GM23338 (cell line): ENCODE measurements around the gene HNRNPA2B1. TPM values are rescaled to one million over a fixed set of nuclear protein-coding genes. Genes with fewer than 3 reads are reported as not detected.

Experiments used
- ATAC-seq: fragments of 200-7000 bp; cut with Tn5 transposase; 3 replicates; pipeline ENCODE4 v1.9.1; 2020
- DNase-seq: peaks from one replicate; pipeline ENCODE4 v3.0.0-alpha.2; 2015; ENCODE audit warnings: low spot score
- H2AFZ ChIP-seq: fragments of 200-600 bp; sonication (generic); 2 replicates; pipeline ENCODE4 v1.8.0; 2016; ENCODE audit warnings: antibody characterized with exemption, mild to moderate bottlenecking, moderate library complexity
- H3F3A ChIP-seq: fragments of 200-600 bp; sonication (generic); replicated peaks from 2 replicates; pipeline ENCODE4 v1.8.0; 2017; ENCODE audit warnings: antibody characterized with exemption, mixed run types, low read depth
- H3K27ac ChIP-seq: fragments of 200-600 bp; sonication (generic); 2 replicates; pipeline ENCODE4 v1.6.1; 2016; ENCODE audit warnings: low read depth
- H3K27me3 ChIP-seq: fragments of 200-600 bp; sonication (generic); 2 replicates; pipeline ENCODE4 v1.8.0; 2016; ENCODE audit warnings: mild to moderate bottlenecking, mixed run types, moderate library complexity; ENCODE audit not compliant: insufficient read depth
- H3K36me3 ChIP-seq: fragments of 200-600 bp; sonication (generic); 2 replicates; pipeline ENCODE4 v1.8.0; 2016; ENCODE audit warnings: mild to moderate bottlenecking; ENCODE audit not compliant: insufficient read depth
- H3K4me1 ChIP-seq: fragments of 200-600 bp; sonication (generic); 2 replicates; pipeline ENCODE4 v1.8.0; 2016; ENCODE audit warnings: mild to moderate bottlenecking, moderate library complexity; ENCODE audit not compliant: insufficient read depth
- H3K4me2 ChIP-seq: fragments of 200-600 bp; sonication (generic); 2 replicates; pipeline ENCODE4 v1.7.1; 2017; ENCODE audit warnings: mixed run types
- H3K4me3 ChIP-seq: fragments of 200-600 bp; sonication (generic); 2 replicates; pipeline ENCODE4 v1.6.1; 2016; ENCODE audit warnings: mixed run types
- H3K79me2 ChIP-seq: fragments of 200-600 bp; sonication (generic); replicated peaks from 2 replicates; pipeline ENCODE4 v1.8.0; 2017; ENCODE audit warnings: mild to moderate bottlenecking; ENCODE audit not compliant: insufficient read depth
- H3K9me2 ChIP-seq: fragments of 200-600 bp; sonication (generic); 2 replicates; pipeline ENCODE4 v1.8.0; 2017; ENCODE audit not compliant: insufficient read depth
- H4K20me1 ChIP-seq: fragments of 200-600 bp; sonication (generic); replicated peaks from 2 replicates; pipeline ENCODE4 v1.8.0; 2017; ENCODE audit warnings: mild to moderate bottlenecking; ENCODE audit not compliant: insufficient read depth
- H3K27ac Mint-ChIP-seq: 2 replicates; pipeline ENCODE4 v1.8.0; 2020; ENCODE audit warnings: inconsistent platforms, mild to moderate bottlenecking, moderate library complexity, mixed read lengths
- H3K27me3 Mint-ChIP-seq: 3 replicates; pipeline ENCODE4 v1.8.0; 2022; ENCODE audit warnings: low read depth, mild to moderate bottlenecking, moderate library complexity, mixed read lengths, inconsistent platforms; ENCODE audit not compliant: insufficient read depth, poor library complexity
- H3K36me3 Mint-ChIP-seq: 3 replicates; pipeline ENCODE4 v1.8.0; 2021; ENCODE audit warnings: low read depth, mild to moderate bottlenecking, inconsistent platforms, moderate library complexity, mixed read lengths
- H3K4me1 Mint-ChIP-seq: 3 replicates; pipeline ENCODE4 v1.8.0; 2020; ENCODE audit warnings: mild to moderate bottlenecking, inconsistent platforms, mixed read lengths
- H3K4me3 Mint-ChIP-seq: 3 replicates; pipeline ENCODE4 v1.8.0; 2021; ENCODE audit warnings: moderate library complexity, mild to moderate bottlenecking, inconsistent platforms, mixed read lengths
- H3K9me3 Mint-ChIP-seq: 3 replicates; pipeline ENCODE4 v1.8.0; 2020; ENCODE audit warnings: moderate library complexity, mild to moderate bottlenecking, inconsistent platforms, mixed read lengths
- CTCF ChIP-seq, 2 experiments: fragments of 200-600 bp in 1 of 2; sonication (generic) in 1 of 2; conservative IDR thresholded peaks; 2 replicates each; pipeline versions ENCODE4 v1.5.1 to v1.6.1; 2016 to 2017; ENCODE audit warnings: antibody characterized with exemption in 2 of 2, low read depth in 2 of 2, mild to moderate bottlenecking in 2 of 2, moderate library complexity in 1 of 2
- ETS1 ChIP-seq: IDR thresholded peaks from 2 replicates; pipeline ENCODE4 v1.6.1; 2016; ENCODE audit warnings: antibody characterized with exemption
- EZH2 ChIP-seq: fragments of 200-600 bp; sonication (generic); IDR thresholded peaks from one replicate; pipeline ENCODE4 v1.8.0; 2017; ENCODE audit warnings: antibody characterized with exemption, mild to moderate bottlenecking, low read depth; ENCODE audit not compliant: unreplicated experiment
- EZH2phosphoT487 ChIP-seq: fragments of 200-600 bp; sonication (generic); IDR thresholded peaks from one replicate; pipeline ENCODE4 v1.8.1; 2018; ENCODE audit warnings: antibody characterized with exemption; ENCODE audit not compliant: unreplicated experiment
- NANOG ChIP-seq: IDR thresholded peaks from 2 replicates; pipeline ENCODE4 v1.6.1; 2016; ENCODE audit warnings: antibody characterized with exemption, borderline replicate concordance
- POLR2AphosphoS5 ChIP-seq: IDR thresholded peaks from 2 replicates; pipeline ENCODE4 v1.6.1; 2016; ENCODE audit warnings: antibody characterized with exemption, low read depth
- STAT1 ChIP-seq: IDR thresholded peaks from one replicate; pipeline ENCODE4 v1.6.1; 2016; ENCODE audit warnings: antibody characterized with exemption; ENCODE audit not compliant: unreplicated experiment
- polyA plus RNA-seq: library from polyadenylated mRNA; unstranded; fragments of >200 nt; fragmentation: Nextera tagmentation; extraction: Ambion mirVana; gene quantifications from 2 replicates; pipeline ENCODE4 v1.2.1, GENCODE V29; 2016
- total RNA-seq: library from RNA; depleted of rRNA; stranded (reverse); fragments of >200 nt; shearing (Covaris generic); gene quantifications from 2 replicates; pipeline ENCODE4 v1.2.3, GENCODE V29; 2014
- TF ChIP-seq, protein P1 (sequence below): IDR thresholded peaks from one replicate; pipeline ENCODE4 v1.6.1; 2018; ENCODE audit warnings: antibody characterized with exemption; ENCODE audit not compliant: unreplicated experiment
- TF ChIP-seq, protein P2 (sequence below): fragments of 250-450 bp; sonication (Bioruptor Pico); IDR thresholded peaks from 2 replicates; pipeline ENCODE4 v1.5.0; 2020; ENCODE audit warnings: mild to moderate bottlenecking, moderate library complexity

The HNRNPA2B1 gene
- total and polyA plus RNA-seq, 2 experiments from 2014 or later = 602 to 1,577 TPM

GRCh38 chr7:26153823-26154783, 46.4 kb downstream of the HNRNPA2B1 start (continued):
- TF ChIP-seq, protein P1, sequence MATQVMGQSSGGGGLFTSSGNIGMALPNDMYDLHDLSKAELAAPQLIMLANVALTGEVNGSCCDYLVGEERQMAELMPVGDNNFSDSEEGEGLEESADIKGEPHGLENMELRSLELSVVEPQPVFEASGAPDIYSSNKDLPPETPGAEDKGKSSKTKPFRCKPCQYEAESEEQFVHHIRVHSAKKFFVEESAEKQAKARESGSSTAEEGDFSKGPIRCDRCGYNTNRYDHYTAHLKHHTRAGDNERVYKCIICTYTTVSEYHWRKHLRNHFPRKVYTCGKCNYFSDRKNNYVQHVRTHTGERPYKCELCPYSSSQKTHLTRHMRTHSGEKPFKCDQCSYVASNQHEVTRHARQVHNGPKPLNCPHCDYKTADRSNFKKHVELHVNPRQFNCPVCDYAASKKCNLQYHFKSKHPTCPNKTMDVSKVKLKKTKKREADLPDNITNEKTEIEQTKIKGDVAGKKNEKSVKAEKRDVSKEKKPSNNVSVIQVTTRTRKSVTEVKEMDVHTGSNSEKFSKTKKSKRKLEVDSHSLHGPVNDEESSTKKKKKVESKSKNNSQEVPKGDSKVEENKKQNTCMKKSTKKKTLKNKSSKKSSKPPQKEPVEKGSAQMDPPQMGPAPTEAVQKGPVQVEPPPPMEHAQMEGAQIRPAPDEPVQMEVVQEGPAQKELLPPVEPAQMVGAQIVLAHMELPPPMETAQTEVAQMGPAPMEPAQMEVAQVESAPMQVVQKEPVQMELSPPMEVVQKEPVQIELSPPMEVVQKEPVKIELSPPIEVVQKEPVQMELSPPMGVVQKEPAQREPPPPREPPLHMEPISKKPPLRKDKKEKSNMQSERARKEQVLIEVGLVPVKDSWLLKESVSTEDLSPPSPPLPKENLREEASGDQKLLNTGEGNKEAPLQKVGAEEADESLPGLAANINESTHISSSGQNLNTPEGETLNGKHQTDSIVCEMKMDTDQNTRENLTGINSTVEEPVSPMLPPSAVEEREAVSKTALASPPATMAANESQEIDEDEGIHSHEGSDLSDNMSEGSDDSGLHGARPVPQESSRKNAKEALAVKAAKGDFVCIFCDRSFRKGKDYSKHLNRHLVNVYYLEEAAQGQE = no peak
- TF ChIP-seq EZH2 (no peak), CTCF (conservative IDR thresholded peaks at IDR 0.05; ENCODE audit: low read depth in 2 of 2) (no peak), ETS1 (peak; percentile 73; the same call in 1 of the 2 replicates), EZH2phosphoT487 (no peak), STAT1 (no peak), POLR2AphosphoS5 (peak; percentile 44; the same call in 1 of the 2 replicates), NANOG (peak; percentile 90)

DNA sequence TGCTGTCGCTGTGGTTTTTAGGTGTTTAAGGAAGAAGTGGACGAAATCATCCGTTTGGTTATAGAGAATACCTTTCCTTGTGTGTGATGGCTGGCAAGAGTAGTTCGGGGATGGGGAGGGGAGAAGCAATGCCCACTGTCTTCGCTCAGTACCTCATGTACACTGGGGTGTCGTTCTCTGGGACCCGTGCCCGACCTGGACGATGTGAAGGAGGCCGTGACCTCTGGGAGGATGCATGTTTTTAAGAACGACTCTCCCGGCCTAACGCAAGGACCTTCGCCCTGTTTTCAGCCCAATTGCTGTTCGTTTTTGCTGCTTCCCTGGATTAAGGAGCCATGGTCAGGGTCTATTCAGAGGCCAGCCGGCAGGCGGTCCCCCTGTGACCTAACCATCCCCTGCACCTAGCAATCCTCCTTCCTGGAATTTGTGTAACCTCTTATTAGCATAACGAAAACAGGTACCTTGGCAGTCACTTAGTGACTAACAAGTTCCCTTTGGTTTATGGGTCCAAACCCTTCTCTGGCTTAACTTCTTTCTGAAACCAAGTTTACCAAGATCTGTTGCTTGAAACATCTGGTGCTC, 47.2 kb downstream of the HNRNPA2B1 start:
- Mint-ChIP-seq H3K4me3 (peak overlapping the region; percentile 99), H3K4me1 (peaks cover 57% of the 10 kb centered on the region), H3K27me3 (peaks cover 17% of the 10 kb centered on the region), H3K36me3 (peaks cover 37% of the 10 kb centered on the region), H3K27ac (peak overlapping the region; percentile 96), H3K9me3 (peaks cover 3% of the 10 kb centered on the region; the same call in 2 of the 3 replicates)
- Histone ChIP-seq H3F3A (peaks cover 15% of the 10 kb centered on the region; the same call in 1 of the 2 replicates), H2AFZ (no peak overlapping the region), H3K79me2 (peaks cover 53% of the 10 kb centered on the region), H3K9me2 (no peaks in the 10 kb centered on the region), H3K4me1 (peaks cover 63% of the 10 kb centered on the region), H4K20me1 (peaks cover 20% of the 10 kb centered on the region), H3K4me3 (peak overlapping the region; percentile 51), H3K27ac (peak overlapping the region; percentile 97), H3K27me3 (no peaks in the 10 kb centered on the region), H3K36me3 (no peaks in the 10 kb centered on the region), H3K4me2 (peak overlapping the region; percentile 76)
- ATAC-seq (peak; percentile 56), DNase-seq (peak; percentile 69)
- TF ChIP-seq, protein P2, sequence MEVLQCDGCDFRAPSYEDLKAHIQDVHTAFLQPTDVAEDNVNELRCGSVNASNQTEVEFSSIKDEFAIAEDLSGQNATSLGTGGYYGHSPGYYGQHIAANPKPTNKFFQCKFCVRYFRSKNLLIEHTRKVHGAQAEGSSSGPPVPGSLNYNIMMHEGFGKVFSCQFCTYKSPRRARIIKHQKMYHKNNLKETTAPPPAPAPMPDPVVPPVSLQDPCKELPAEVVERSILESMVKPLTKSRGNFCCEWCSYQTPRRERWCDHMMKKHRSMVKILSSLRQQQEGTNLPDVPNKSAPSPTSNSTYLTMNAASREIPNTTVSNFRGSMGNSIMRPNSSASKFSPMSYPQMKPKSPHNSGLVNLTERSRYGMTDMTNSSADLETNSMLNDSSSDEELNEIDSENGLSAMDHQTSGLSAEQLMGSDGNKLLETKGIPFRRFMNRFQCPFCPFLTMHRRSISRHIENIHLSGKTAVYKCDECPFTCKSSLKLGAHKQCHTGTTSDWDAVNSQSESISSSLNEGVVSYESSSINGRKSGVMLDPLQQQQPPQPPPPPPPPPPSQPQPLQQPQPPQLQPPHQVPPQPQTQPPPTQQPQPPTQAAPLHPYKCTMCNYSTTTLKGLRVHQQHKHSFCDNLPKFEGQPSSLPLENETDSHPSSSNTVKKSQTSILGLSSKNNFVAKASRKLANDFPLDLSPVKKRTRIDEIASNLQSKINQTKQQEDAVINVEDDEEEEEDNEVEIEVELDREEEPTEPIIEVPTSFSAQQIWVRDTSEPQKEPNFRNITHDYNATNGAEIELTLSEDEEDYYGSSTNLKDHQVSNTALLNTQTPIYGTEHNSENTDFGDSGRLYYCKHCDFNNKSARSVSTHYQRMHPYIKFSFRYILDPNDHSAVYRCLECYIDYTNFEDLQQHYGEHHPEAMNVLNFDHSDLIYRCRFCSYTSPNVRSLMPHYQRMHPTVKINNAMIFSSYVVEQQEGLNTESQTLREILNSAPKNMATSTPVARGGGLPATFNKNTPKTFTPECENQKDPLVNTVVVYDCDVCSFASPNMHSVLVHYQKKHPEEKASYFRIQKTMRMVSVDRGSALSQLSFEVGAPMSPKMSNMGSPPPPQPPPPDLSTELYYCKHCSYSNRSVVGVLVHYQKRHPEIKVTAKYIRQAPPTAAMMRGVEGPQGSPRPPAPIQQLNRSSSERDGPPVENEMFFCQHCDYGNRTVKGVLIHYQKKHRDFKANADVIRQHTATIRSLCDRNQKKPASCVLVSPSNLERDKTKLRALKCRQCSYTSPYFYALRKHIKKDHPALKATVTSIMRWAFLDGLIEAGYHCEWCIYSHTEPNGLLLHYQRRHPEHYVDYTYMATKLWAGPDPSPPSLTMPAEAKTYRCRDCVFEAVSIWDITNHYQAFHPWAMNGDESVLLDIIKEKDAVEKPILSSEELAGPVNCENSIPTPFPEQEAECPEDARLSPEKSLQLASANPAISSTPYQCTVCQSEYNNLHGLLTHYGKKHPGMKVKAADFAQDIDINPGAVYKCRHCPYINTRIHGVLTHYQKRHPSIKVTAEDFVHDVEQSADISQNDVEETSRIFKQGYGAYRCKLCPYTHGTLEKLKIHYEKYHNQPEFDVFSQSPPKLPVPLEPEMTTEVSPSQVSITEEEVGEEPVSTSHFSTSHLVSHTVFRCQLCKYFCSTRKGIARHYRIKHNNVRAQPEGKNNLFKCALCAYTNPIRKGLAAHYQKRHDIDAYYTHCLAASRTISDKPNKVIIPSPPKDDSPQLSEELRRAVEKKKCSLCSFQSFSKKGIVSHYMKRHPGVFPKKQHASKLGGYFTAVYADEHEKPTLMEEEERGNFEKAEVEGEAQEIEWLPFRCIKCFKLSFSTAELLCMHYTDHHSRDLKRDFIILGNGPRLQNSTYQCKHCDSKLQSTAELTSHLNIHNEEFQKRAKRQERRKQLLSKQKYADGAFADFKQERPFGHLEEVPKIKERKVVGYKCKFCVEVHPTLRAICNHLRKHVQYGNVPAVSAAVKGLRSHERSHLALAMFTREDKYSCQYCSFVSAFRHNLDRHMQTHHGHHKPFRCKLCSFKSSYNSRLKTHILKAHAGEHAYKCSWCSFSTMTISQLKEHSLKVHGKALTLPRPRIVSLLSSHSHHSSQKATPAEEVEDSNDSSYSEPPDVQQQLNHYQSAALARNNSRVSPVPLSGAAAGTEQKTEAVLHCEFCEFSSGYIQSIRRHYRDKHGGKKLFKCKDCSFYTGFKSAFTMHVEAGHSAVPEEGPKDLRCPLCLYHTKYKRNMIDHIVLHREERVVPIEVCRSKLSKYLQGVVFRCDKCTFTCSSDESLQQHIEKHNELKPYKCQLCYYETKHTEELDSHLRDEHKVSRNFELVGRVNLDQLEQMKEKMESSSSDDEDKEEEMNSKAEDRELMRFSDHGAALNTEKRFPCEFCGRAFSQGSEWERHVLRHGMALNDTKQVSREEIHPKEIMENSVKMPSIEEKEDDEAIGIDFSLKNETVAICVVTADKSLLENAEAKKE = no peak
- no peak; the same call in 1 of the 2 replicates for TF ChIP-seq POLR2AphosphoS5
